HepG2 (cell line): Measurements from ENCODE around the gene CAPN15. TPM values are rescaled to one million over a fixed set of nuclear protein-coding genes. Genes with fewer than 3 reads are reported as not detected.

Experiments
- ATAC-seq: fragments of 200-7000 bp; cut with Tn5 transposase; 3 replicates; pipeline ENCODE4 v1.9.1; 2020; ENCODE audit warnings: mild to moderate bottlenecking, moderate library complexity
- BruUV-seq: library from RNA; stranded (reverse); fragments of 400-500 nt; replicated peaks from 2 replicates; lab custom pipeline; 2021; lab: Mats Ljungman, UMichigan
- CTCF ChIA-PET: fragments of 300-600 bp; formaldehyde crosslinking; extraction: SDS; loops from one replicate; lab custom pipeline; 2021; ENCODE audit warnings: low total read pairs, inconsistent platforms, low intra/inter-chr PET ratio; lab: Yijun Ruan, JAX
- POLR2A ChIA-PET: fragments of 350-600 bp; sonication (Branson Sonifier 250); formaldehyde crosslinking; loops from one replicate; lab custom pipeline; 2020; ENCODE audit warnings: antibody characterized with exemption, inconsistent platforms; lab: Yijun Ruan, JAX
- DNase-seq: peaks from one replicate; pipeline ENCODE4 v3.0.0-alpha.2; 2015; ENCODE audit warnings: low spot score
- FAIRE-seq: peaks from 3 replicates; lab custom pipeline; 2011; peaks lifted over from hg19 to GRCh38; lab: Jason Lieb, UNC
- H2AFZ ChIP-seq: one replicate; pipeline ENCODE4 v1.6.1; 2011; ENCODE audit warnings: low read length, inconsistent platforms
- H3K27ac ChIP-seq: fragments of 300-600 bp; 3 replicates; pipeline ENCODE4 v1.8.0; 2011; ENCODE audit warnings: mixed run types, mild to moderate bottlenecking, mixed read lengths, low read length, inconsistent platforms; ENCODE audit not compliant: insufficient read depth; ENCODE audit errors: extremely low read length
- H3K27me3 ChIP-seq, 2 experiments: fragments of 200-600 bp in 1 of 2; 2 replicates in 1 of 2; 3 replicates in 1 of 2; pipeline versions ENCODE4 v1.6.0 to v1.8.0; 2011; ENCODE audit warnings: low read length in 2 of 2, mild to moderate bottlenecking in 2 of 2, moderate library complexity in 2 of 2, inconsistent platforms in 1 of 2; ENCODE audit not compliant: insufficient read depth in 2 of 2, control insufficient read depth in 1 of 2
- H3K36me3 ChIP-seq, 2 experiments: fragments of 200-600 bp in 1 of 2; replicated peaks in 1 of 2; 2 replicates in 1 of 2; 3 replicates in 1 of 2; pipeline versions ENCODE4 v1.5.1 to v1.8.0; 2011; ENCODE audit warnings: low read length in 2 of 2, inconsistent platforms in 1 of 2; ENCODE audit not compliant: insufficient read depth in 2 of 2, control insufficient read depth in 1 of 2
- H3K4me1 ChIP-seq: 2 replicates; pipeline ENCODE4 v1.5.1; 2012; ENCODE audit warnings: low read length, inconsistent platforms; ENCODE audit not compliant: insufficient read depth
- H3K4me2 ChIP-seq: 2 replicates; pipeline ENCODE4 v1.6.0; 2011; ENCODE audit warnings: low read depth, low read length, inconsistent platforms
- H3K4me3 ChIP-seq, 3 experiments: fragments of 200-600 bp in 1 of 3; sonication (generic), shearing (Covaris generic) in 1 of 3; replicated peaks in 1 of 3; 2 replicates each; pipeline ENCODE4 v1.5.1; 2011 to 2016; ENCODE audit warnings: low read length in 3 of 3, inconsistent platforms in 2 of 3, low read depth in 2 of 3, mild to moderate bottlenecking in 2 of 3, control low read depth in 1 of 3, mixed read lengths in 1 of 3; ENCODE audit not compliant: insufficient read depth in 1 of 3
- H3K79me2 ChIP-seq: one replicate; pipeline ENCODE4 v1.6.1; 2011; ENCODE audit warnings: low read length, inconsistent platforms; ENCODE audit not compliant: insufficient read depth
- H3K9ac ChIP-seq: 2 replicates; pipeline ENCODE4 v1.6.0; 2011; ENCODE audit warnings: mild to moderate bottlenecking, low read depth, low read length, inconsistent platforms; ENCODE audit not compliant: insufficient read depth
- H3K9me3 ChIP-seq: 2 replicates; pipeline ENCODE4 v1.5.1; 2012; ENCODE audit warnings: mild to moderate bottlenecking, low read length
- H4K20me1 ChIP-seq: 2 replicates; pipeline ENCODE4 v1.6.0; 2011; ENCODE audit warnings: inconsistent platforms, mild to moderate bottlenecking, low read length, moderate library complexity; ENCODE audit not compliant: insufficient read depth
- HNRNPL ChIP-seq: fragments of 200-400 bp; formaldehyde crosslinking; IDR thresholded peaks from 2 replicates; pipeline ENCODE4 v1.6.1; 2017; ENCODE audit warnings: mild to moderate bottlenecking, low read depth, low read length
- HOXA3 ChIP-seq: sonication (generic); formaldehyde crosslinking; IDR thresholded peaks from 2 replicates; pipeline ENCODE4 v1.5.0; 2020; ENCODE audit warnings: missing genetic modification reagents
- IKZF1 ChIP-seq: fragments of 450-650 bp; IDR thresholded peaks from 2 replicates; pipeline ENCODE4 v1.7.1; 2016
- ZNF224 ChIP-seq: sonication (generic); formaldehyde crosslinking; IDR thresholded peaks from 2 replicates; pipeline ENCODE4 v1.5.0; 2020; ENCODE audit warnings: mild to moderate bottlenecking, missing genetic modification reagents
- WGBS: methylation state at CpG from one replicate; pipeline ENCODE4 v1.1.6; 2017; ENCODE audit warnings: low lambda C conversion rate; 5-methylcytosine and 5-hydroxymethylcytosine counted together
- in situ Hi-C: cut with HindIII; loops from 2 replicates; pipeline ENCODE4 v1.10.0; 2017; ENCODE audit warnings: low pct_unique_long_range_greater_than_20kb; ENCODE audit not compliant: extremely low pct_ligation_motif_present
- intact Hi-C: fragments of 100-400 bp; cut with micrococcal nuclease; formaldehyde crosslinking; loops from one replicate; pipeline ENCODE4 v1.10.0; 2022; ENCODE audit not compliant: unreplicated experiment
- polyA plus RNA-seq, 8 experiments: library from polyadenylated mRNA; depleted of rRNA in 3 of 8; stranded (reverse) in 7 of 8; unstranded in 1 of 8; fragments of >200 nt; fragmentation: Illumina TruSeq in 4 of 8; extraction: Trizol in 4 of 8; gene quantifications; 2 replicates each; pipeline versions ENCODE4 v1.2.1 to v1.2.3, GENCODE V29; 2011 to 2016; ENCODE audit warnings: low read depth in 4 of 8, missing spikeins in 1 of 8, mixed read lengths in 1 of 8; ENCODE audit not compliant: insufficient read depth in 1 of 8
- total RNA-seq, 5 experiments: library from RNA; depleted of rRNA; stranded (reverse); fragments of >200 nt; fragmentation: Illumina TruSeq; extraction: Trizol; gene quantifications; 2 replicates each; pipeline ENCODE4 v1.2.3, GENCODE V29; 2016; ENCODE audit warnings: low read depth in 1 of 5
- TF ChIP-seq, protein P1 (sequence below): sonication (generic); formaldehyde crosslinking; IDR thresholded peaks from 2 replicates; pipeline ENCODE4 v1.4.0; 2020; ENCODE audit warnings: missing genetic modification reagents

CAPN15 gene
- total and polyA plus RNA-seq, 2 of the 13 experiments (the other 11 are each of a cell fraction or from before 2014, with no cell fraction given): 14.9 to 24.5 TPM

DNA sequence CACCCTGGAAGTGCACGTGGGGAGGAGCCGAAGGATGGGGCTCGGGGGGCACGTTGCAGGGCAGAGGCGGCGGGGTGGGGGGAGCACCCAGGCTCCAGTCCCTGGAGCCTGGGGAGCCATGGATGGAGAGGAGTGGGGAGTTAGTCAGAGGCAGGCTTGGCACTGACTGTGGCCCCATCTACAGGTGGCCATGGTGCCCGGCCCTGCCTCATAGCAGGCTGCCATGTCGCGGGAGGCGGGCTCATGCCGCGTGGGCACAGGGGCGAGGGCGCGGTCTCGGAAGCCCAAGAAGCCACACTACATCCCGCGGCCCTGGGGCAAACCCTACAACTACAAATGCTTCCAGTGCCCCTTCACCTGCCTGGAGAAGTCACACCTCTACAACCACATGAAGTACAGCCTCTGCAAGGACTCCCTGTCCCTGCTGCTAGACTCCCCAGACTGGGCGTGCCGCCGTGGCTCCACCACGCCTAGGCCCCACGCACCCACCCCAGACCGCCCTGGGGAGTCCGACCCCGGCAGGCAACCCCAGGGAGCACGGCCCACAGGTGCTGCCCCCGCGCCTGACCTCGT lies 35.6 kb downstream of the CAPN15 start:
- no peak for ATAC-seq
- H3K9ac ChIP-seq: no peak overlapping the region
- H3K79me2 ChIP-seq: no peaks in the 10 kb centered on the region
- no peak overlapping the region for H3K4me2 ChIP-seq
- no peak overlapping the region for H3K27ac ChIP-seq
- intact Hi-C loops (no loop called here), in situ Hi-C loops (no loop called here)
- CTCF ChIA-PET: no interaction called here
- peaks cover 18 to 61% of the 10 kb centered on the region in 2 experiments for H3K27me3 ChIP-seq
- no peak overlapping the region; a peak in 1 of 6 replicates for H3K4me3 ChIP-seq
- TF ChIP-seq, protein P1, sequence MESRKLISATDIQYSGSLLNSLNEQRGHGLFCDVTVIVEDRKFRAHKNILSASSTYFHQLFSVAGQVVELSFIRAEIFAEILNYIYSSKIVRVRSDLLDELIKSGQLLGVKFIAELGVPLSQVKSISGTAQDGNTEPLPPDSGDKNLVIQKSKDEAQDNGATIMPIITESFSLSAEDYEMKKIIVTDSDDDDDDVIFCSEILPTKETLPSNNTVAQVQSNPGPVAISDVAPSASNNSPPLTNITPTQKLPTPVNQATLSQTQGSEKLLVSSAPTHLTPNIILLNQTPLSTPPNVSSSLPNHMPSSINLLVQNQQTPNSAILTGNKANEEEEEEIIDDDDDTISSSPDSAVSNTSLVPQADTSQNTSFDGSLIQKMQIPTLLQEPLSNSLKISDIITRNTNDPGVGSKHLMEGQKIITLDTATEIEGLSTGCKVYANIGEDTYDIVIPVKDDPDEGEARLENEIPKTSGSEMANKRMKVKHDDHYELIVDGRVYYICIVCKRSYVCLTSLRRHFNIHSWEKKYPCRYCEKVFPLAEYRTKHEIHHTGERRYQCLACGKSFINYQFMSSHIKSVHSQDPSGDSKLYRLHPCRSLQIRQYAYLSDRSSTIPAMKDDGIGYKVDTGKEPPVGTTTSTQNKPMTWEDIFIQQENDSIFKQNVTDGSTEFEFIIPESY (CRISPR knock-in tag): peak; percentile 65
- TF ChIP-seq IKZF1: no peak
- no peak for TF ChIP-seq ZNF224
- no peak for TF ChIP-seq HOXA3 (CRISPR knock-in tag)
- TF ChIP-seq HNRNPL: peak; percentile 76; the same call in 1 of the 2 replicates
- no peaks in the 10 kb centered on the region for H4K20me1 ChIP-seq
- H3K9me3 ChIP-seq: no peaks in the 10 kb centered on the region
- POLR2A ChIA-PET: no interaction called here
- no peak for FAIRE-seq
- no peak for DNase-seq
- no peak overlapping the region for H2AFZ ChIP-seq
- H3K4me1 ChIP-seq: peaks cover 73% of the 10 kb centered on the region
- WGBS: 36% methylated on average over 9 of the region's 30 CpGs
- no TSS peak for BruUV-seq
- H3K36me3 ChIP-seq: no peaks in the 10 kb centered on the region
